ENCODE data around the gene SPECC1. TPM values are rescaled to one million over a fixed set of nuclear protein-coding genes. Genes with fewer than 3 reads are reported as not detected.

SPECC1 gene
- total and polyA plus RNA-seq, 12 donors, result 19.2 to 96.1 (median 40.3) TPM

DNA sequence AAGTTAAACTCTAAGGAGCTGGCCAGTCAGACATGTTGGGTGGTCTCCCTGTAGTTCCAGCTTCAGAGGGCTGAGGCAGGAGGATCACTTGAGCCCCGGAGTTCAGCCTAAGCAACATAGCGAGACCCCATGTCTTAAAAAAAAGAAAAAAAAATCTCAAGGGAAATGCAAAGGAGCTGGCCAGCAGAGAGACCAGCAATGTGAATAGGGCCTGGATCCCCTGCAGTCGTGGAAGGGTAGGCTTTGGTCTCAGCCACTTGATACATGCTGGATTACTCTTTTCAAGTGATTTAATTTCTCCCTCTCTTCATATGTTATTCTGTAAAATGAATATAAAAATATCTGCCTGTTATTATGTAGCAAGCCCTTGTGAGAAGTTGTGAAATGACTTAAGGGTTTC is 207.7 kb downstream of the SPECC1 start:
- Histone ChIP-seq H3K27me3 (no peaks in the 10 kb centered on the region), H3K36me3 (replicated peaks in 1 of 2) (no peaks in the 10 kb centered on the region), H3K4me3 (no peak overlapping the region), H3K4me1 (replicated peaks in 1 of 2) (no peaks in the 10 kb centered on the region), H3K27ac (no peak overlapping the region), H3K9me3 (replicated peaks in 1 of 3) (no peaks in the 10 kb centered on the region)
- TF ChIP-seq POLR2A (IDR thresholded peaks at IDR 0.05), result no peak
- TF ChIP-seq, protein P1, sequence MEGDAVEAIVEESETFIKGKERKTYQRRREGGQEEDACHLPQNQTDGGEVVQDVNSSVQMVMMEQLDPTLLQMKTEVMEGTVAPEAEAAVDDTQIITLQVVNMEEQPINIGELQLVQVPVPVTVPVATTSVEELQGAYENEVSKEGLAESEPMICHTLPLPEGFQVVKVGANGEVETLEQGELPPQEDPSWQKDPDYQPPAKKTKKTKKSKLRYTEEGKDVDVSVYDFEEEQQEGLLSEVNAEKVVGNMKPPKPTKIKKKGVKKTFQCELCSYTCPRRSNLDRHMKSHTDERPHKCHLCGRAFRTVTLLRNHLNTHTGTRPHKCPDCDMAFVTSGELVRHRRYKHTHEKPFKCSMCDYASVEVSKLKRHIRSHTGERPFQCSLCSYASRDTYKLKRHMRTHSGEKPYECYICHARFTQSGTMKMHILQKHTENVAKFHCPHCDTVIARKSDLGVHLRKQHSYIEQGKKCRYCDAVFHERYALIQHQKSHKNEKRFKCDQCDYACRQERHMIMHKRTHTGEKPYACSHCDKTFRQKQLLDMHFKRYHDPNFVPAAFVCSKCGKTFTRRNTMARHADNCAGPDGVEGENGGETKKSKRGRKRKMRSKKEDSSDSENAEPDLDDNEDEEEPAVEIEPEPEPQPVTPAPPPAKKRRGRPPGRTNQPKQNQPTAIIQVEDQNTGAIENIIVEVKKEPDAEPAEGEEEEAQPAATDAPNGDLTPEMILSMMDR (IDR thresholded peaks at IDR 0.05), result no peak
- 84 to 88% (median 85%) methylated on average over 3 of the region's 3 CpGs for WGBS, 4 donors
- DNase-seq, result no peak
- intact Hi-C loops (cut with DNase I), result no loop called here

DNA sequence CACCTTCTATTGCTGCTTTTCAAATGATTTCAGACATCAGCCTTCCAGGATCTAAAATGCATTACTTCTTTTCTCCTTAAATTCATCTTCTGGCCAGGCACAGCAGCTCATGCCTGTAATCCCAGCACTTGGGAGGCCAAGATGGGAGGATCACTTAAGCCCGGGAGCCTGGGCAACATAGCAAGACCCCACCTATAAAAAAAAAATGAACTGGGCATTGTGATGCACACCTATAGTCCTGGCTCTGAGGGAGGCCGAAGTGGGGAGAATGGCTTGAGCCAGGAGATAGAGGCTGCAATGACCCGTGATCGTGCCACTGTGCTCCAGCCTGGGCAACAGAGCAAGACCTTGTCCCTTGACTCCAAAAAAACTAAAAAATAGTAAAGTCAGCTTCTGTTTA is 208.5 kb downstream of the SPECC1 start:
- Histone ChIP-seq H3K9me3 (replicated peaks in 1 of 3) (no peaks in the 10 kb centered on the region), H3K36me3 (replicated peaks in 1 of 2) (no peaks in the 10 kb centered on the region), H3K4me3 (no peak overlapping the region), H3K4me1 (replicated peaks in 1 of 2) (no peaks in the 10 kb centered on the region), H3K27ac (no peak overlapping the region), H3K27me3 (no peaks in the 10 kb centered on the region)
- TF ChIP-seq POLR2A (IDR thresholded peaks at IDR 0.05), result no peak
- TF ChIP-seq, protein P1 (IDR thresholded peaks at IDR 0.05), result no peak
- WGBS, 4 donors, result 96 to 99% (median 97%) methylated on average over 4 of the region's 4 CpGs
- intact Hi-C loops (cut with DNase I), result no loop called here
- DNase-seq, result no peak

- WGBS, 4 donors, result 88 to 93% (median 90%) methylated on average over 3 of the region's 3 CpGs
- intact Hi-C loops (cut with DNase I), result no loop called here
These were observed 209.1 kb downstream of the SPECC1 start for GRCh38 chr17:20218272-20218671.

DNA sequence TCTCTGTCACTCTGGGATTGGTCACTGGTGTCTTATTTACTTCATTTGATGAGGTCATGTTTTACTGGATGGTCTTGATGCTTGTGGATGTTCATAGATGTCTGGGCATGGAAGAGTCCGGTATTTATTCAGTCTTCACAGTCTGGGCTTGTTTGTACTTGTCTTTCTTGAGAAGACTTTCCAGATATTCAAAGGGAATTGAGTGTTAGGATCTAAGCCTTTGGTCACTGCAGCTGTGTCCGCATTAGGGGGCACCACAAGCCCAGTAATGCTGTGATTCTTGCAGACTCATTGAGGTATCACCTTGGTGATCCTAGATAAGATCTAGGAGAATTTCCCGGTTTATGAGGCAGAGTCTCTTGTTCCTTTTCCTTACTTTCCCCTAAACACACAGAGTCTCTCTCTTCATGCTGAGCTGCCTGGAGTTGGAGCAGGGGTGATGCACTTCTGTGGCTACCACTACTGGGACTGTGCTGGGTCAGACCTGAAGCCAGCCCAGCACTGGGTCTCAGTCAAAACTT is 214.7 kb downstream of the SPECC1 start:
- intact Hi-C loops (cut with DNase I), result loop anchor here in 1 of 2 donors (10.0 kb wide), 1 partner anchor 49 kb away; no protein-coding TSS in a partner anchor
- 83 to 88% (median 86%) methylated on average over 3 of the region's 3 CpGs for WGBS, 4 donors

More at GRCh38 chr17:20218272-20218671, 209.1 kb downstream of the SPECC1 start:
- no peaks in the 10 kb centered on the region for H3K36me3 ChIP-seq (replicated peaks in 1 of 2)
- H3K9me3 ChIP-seq (replicated peaks in 1 of 3), result no peaks in the 10 kb centered on the region
- TF ChIP-seq, protein P1 (IDR thresholded peaks at IDR 0.05), result no peak
- TF ChIP-seq POLR2A (IDR thresholded peaks at IDR 0.05), result no peak
- no peaks in the 10 kb centered on the region for H3K27me3 ChIP-seq
- H3K4me1 ChIP-seq (replicated peaks in 1 of 2), result no peaks in the 10 kb centered on the region
- H3K27ac ChIP-seq, result no peak overlapping the region
- DNase-seq, result no peak
- no peak overlapping the region for H3K4me3 ChIP-seq

More for the DNA sequence above, 214.7 kb downstream of the SPECC1 start:
- H3K9me3 ChIP-seq (replicated peaks in 1 of 3), result no peaks in the 10 kb centered on the region
- DNase-seq, result no peak
- H3K36me3 ChIP-seq (replicated peaks in 1 of 2), result no peaks in the 10 kb centered on the region
- H3K4me1 ChIP-seq (replicated peaks in 1 of 2), result peaks cover 0 to 7% of the 10 kb centered on the region in 2 donors
- H3K4me3 ChIP-seq, result no peak overlapping the region
- no peak overlapping the region for H3K27ac ChIP-seq
- TF ChIP-seq, protein P1 (IDR thresholded peaks at IDR 0.05), result no peak
- no peaks in the 10 kb centered on the region for H3K27me3 ChIP-seq

Measured in adrenal gland (tissue), 12 donors.